A549 (cell line): ENCODE measurements around the gene PLEKHA5. TPM values are rescaled to one million over a fixed set of nuclear protein-coding genes. Genes with fewer than 3 reads are reported as not detected.
"Not testable (repeated sequence)": the region's sequence is repeated elsewhere in the genome, so short reads cannot be mapped to it uniquely, and the experiment has no call there.

ENCODE experiments used
- ATAC-seq, 2 experiments: fragments of 200-7000 bp in 1 of 2; fragments of >200 bp in 1 of 2; cut with Nextera tagmentation in 1 of 2; cut with Tn5 transposase in 1 of 2; 3 replicates each; pipeline versions ENCODE4 v1.8.0 to v1.9.1; 2018 to 2020; ENCODE audit warnings: mild to moderate bottlenecking in 1 of 2, moderate library complexity in 1 of 2
- CTCF ChIA-PET: fragments of 300-600 bp; sonication (Branson Sonifier 250); formaldehyde crosslinking; extraction: SDS; loops from one replicate; lab custom pipeline; 2021; ENCODE audit warnings: antibody characterized with exemption, inconsistent platforms; lab: Yijun Ruan, JAX
- POLR2A ChIA-PET: fragments of 350-600 bp; formaldehyde crosslinking; extraction: SDS; loops from one replicate; lab custom pipeline; 2021; ENCODE audit warnings: antibody characterized with exemption, inconsistent platforms; lab: Yijun Ruan, JAX
- DNase-seq, 2 experiments: peaks; one replicate each; pipeline versions ENCODE4 v3.0.0 to v3.0.0-alpha.2; 2011 to 2016; ENCODE audit warnings: low read depth in 1 of 2, low spot score in 1 of 2
- FAIRE-seq: peaks from 2 replicates; lab custom pipeline; 2011; peaks lifted over from hg19 to GRCh38; lab: Jason Lieb, UNC
- H3K27ac ChIP-seq, 2 experiments: fragments of >200 bp; sonication (Bioruptor Twin); formaldehyde crosslinking; 3 replicates each; pipeline ENCODE4 v1.5.1; 2016 to 2017
- H3K4me1 ChIP-seq: fragments of >200 bp; sonication (Bioruptor Twin); formaldehyde crosslinking; 3 replicates; pipeline ENCODE4 v1.6.1; 2016
- H3K4me2 ChIP-seq: fragments of >200 bp; sonication (Bioruptor Twin); formaldehyde crosslinking; 3 replicates; pipeline ENCODE4 v1.6.1; 2016
- H3K4me3 ChIP-seq: fragments of >200 bp; sonication (Bioruptor Twin); formaldehyde crosslinking; 3 replicates; pipeline ENCODE4 v1.5.1; 2016
- H3K9me3 ChIP-seq: fragments of >200 bp; sonication (Bioruptor Twin); formaldehyde crosslinking; 3 replicates; pipeline ENCODE4 v1.6.1; 2016
- FOSB ChIP-seq: fragments of 250-450 bp; sonication (Bioruptor Pico); IDR thresholded peaks from 2 replicates; pipeline ENCODE4 v1.5.0; 2020; ENCODE audit warnings: mild to moderate bottlenecking, moderate library complexity
- FOXS1 ChIP-seq: fragments of 250-450 bp; sonication (Bioruptor Pico); IDR thresholded peaks from 2 replicates; pipeline ENCODE4 v1.5.0; 2020; ENCODE audit warnings: mild to moderate bottlenecking, moderate library complexity
- HOXB13 ChIP-seq: fragments of 250-450 bp; sonication (Bioruptor Pico); IDR thresholded peaks from 2 replicates; pipeline ENCODE4 v1.5.0; 2020; ENCODE audit warnings: low read depth, mild to moderate bottlenecking, moderate library complexity
- KDM5A ChIP-seq: fragments of 200-600 bp; sonication (generic); IDR thresholded peaks from 2 replicates; pipeline ENCODE4 v1.6.1; 2016; ENCODE audit warnings: antibody characterized with exemption, mild to moderate bottlenecking
- MAFK ChIP-seq: fragments of 450-650 bp; IDR thresholded peaks from 2 replicates; pipeline ENCODE4 v1.6.1; 2014; ENCODE audit not compliant: partially characterized antibody
- MYC ChIP-seq: IDR thresholded peaks from 2 replicates; pipeline ENCODE4 v1.6.1; 2012; ENCODE audit warnings: mild to moderate bottlenecking, inconsistent platforms, low read length, improper control_type of control experiment, borderline replicate concordance
- NFE2L2 ChIP-seq: fragments of 150-350 bp; conservative IDR thresholded peaks from 2 replicates; pipeline ENCODE4 v1.6.1; 2014; ENCODE audit warnings: low read length
- NR3C1 ChIP-seq: fragments of >200 bp; sonication (Bioruptor Twin); formaldehyde crosslinking; IDR thresholded peaks from 3 replicates; pipeline ENCODE4 v1.6.1; 2017
- PBX3 ChIP-seq: IDR thresholded peaks from 2 replicates; pipeline ENCODE4 v1.6.1; 2012
- POLR2A ChIP-seq: IDR thresholded peaks from 2 replicates; pipeline ENCODE4 v1.6.1; 2012; ENCODE audit warnings: mild to moderate bottlenecking, low read length
- POLR2AphosphoS2 ChIP-seq: conservative IDR thresholded peaks from 2 replicates; pipeline ENCODE4 v1.6.1; 2012; ENCODE audit warnings: low read length, improper control_type of control experiment, inconsistent platforms
- RCOR1 ChIP-seq: fragments of 150-350 bp; IDR thresholded peaks from 2 replicates; pipeline ENCODE4 v1.6.1; 2014; ENCODE audit warnings: antibody characterized with exemption, low read length, low read depth
- WGBS: methylation state at CpG from one replicate; pipeline ENCODE4 v1.1.6; 2017; ENCODE audit errors: missing lambda C conversion rate; 5-methylcytosine and 5-hydroxymethylcytosine counted together
- polyA plus RNA-seq, 4 experiments: library from polyadenylated mRNA; depleted of rRNA in 3 of 4; stranded (reverse); fragments of >200 nt; fragmentation: RNase III in 1 of 4; extraction: RNeasy Plus Mini Kit Qiagen cat#74134 plus additional on column Dnase treatment in 1 of 4; gene quantifications; 2 replicates in 3 of 4; 3 replicates in 1 of 4; pipeline ENCODE4 v1.2.3, GENCODE V29; 2011 to 2017
- TF ChIP-seq, protein P1 (sequence below): IDR thresholded peaks from 2 replicates; pipeline ENCODE4 v1.6.1; 2012; ENCODE audit warnings: low read depth, borderline replicate concordance
- TF ChIP-seq, protein P2 (sequence below): fragments of 450-650 bp; IDR thresholded peaks from 2 replicates; pipeline ENCODE4 v1.6.1; 2014; ENCODE audit warnings: antibody characterized with exemption
- TF ChIP-seq, protein P3 (sequence below): fragments of >200 bp; sonication (Bioruptor Twin); formaldehyde crosslinking; IDR thresholded peaks from 3 replicates; pipeline ENCODE4 v1.6.1; 2016

The PLEKHA5 gene
- polyA plus RNA-seq, 2 of the 4 experiments (the other 2 are of a cell fraction), result 7.6 to 13.2 TPM

- 88% methylated on average over 3 of the region's 3 CpGs for WGBS
- no peaks in the 10 kb centered on the region for H3K4me1 ChIP-seq
- CTCF ChIA-PET, result no interaction called here
- FAIRE-seq (no peak), DNase-seq (no peak)
- H3K4me3 ChIP-seq, result no peak overlapping the region
- no peaks in the 10 kb centered on the region for H3K9me3 ChIP-seq
- H3K4me2 ChIP-seq, result no peak overlapping the region
- H3K27ac ChIP-seq, result no peak overlapping the region
- TF ChIP-seq RCOR1, result no peak
- TF ChIP-seq, all 56 proteins: peak for 0
- POLR2A ChIA-PET, result no interaction called here
- no peak for ATAC-seq
These were observed 40.9 kb upstream of the PLEKHA5 start for GRCh38 chr12:19088606-19089005.

GRCh38 chr12:19092482-19092881, 37.1 kb upstream of the PLEKHA5 start:
- FAIRE-seq, H3K9me3 ChIP-seq, DNase-seq, H3K4me3 ChIP-seq, POLR2A ChIA-PET, H3K4me2 ChIP-seq, ATAC-seq, H3K27ac ChIP-seq: not testable (repeated sequence)
- CTCF ChIA-PET, result interaction anchor here (1.3 kb wide), 1 partner anchor 10 kb away, joined by 4 read pairs; no protein-coding TSS in a partner anchor
- peaks cover 10% of the 10 kb centered on the region for H3K4me1 ChIP-seq
- WGBS, result 59% methylated on average over 4 of the region's 4 CpGs

- POLR2A ChIA-PET, result no interaction called here
- DNase-seq, result no peak
- TF ChIP-seq, protein P1, sequence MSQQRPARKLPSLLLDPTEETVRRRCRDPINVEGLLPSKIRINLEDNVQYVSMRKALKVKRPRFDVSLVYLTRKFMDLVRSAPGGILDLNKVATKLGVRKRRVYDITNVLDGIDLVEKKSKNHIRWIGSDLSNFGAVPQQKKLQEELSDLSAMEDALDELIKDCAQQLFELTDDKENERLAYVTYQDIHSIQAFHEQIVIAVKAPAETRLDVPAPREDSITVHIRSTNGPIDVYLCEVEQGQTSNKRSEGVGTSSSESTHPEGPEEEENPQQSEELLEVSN, result no peak
- TF ChIP-seq HOXB13 (CRISPR knock-in tag), result no peak
- no peak for TF ChIP-seq FOXS1
- TF ChIP-seq NR3C1, result no peak
- no peak for TF ChIP-seq KDM5A
- FAIRE-seq, result no peak
- Histone ChIP-seq H3K27ac (no peak overlapping the region), H3K4me2 (no peak overlapping the region), H3K9me3 (no peaks in the 10 kb centered on the region), H3K4me3 (no peak overlapping the region), H3K4me1 (peaks cover 11% of the 10 kb centered on the region)
- no peak for ATAC-seq
- CTCF ChIA-PET, result no interaction called here
- WGBS, result 57% methylated on average over 3 of the region's 3 CpGs
These were observed 36.3 kb upstream of the PLEKHA5 start for GRCh38 chr12:19093218-19093617.

DNA sequence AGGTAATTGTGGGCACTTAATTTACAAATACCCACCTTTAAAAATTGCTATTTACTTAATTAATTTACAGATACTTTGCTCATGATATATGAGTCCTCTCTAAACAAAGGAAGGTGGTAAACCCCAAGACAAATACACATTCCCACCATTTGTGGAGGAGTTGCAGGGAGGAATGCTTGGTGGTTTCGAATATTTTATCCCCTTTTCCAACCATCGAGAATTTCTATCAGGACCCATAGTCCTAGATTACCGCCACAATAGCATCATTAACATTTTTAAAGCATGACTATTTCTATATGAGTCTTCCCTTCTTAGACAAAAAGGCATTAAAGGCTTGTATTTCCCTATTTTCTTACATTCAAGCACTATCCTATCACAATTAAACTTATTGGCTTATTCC, 34.2 kb upstream of the PLEKHA5 start:
- no peak for ATAC-seq
- Histone ChIP-seq H3K4me3 (no peak overlapping the region), H3K27ac (no peak overlapping the region), H3K4me1 (peaks cover 11% of the 10 kb centered on the region), H3K4me2 (no peak overlapping the region), H3K9me3 (no peaks in the 10 kb centered on the region)
- ChIA-PET POLR2A (no interaction called here), CTCF (no interaction called here)
- FAIRE-seq, result no peak
- DNase-seq, result no peak
- 69% methylated on average over 3 of the region's 3 CpGs for WGBS
- TF ChIP-seq MAFK (no peak), FOSB (no peak), MYC (no peak), KDM5A (no peak), POLR2A (no peak), NFE2L2 (no peak)
- TF ChIP-seq, protein P2, sequence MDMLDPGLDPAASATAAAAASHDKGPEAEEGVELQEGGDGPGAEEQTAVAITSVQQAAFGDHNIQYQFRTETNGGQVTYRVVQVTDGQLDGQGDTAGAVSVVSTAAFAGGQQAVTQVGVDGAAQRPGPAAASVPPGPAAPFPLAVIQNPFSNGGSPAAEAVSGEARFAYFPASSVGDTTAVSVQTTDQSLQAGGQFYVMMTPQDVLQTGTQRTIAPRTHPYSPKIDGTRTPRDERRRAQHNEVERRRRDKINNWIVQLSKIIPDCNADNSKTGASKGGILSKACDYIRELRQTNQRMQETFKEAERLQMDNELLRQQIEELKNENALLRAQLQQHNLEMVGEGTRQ, result no peak

GRCh38 chr12:19095756-19096480, 33.6 kb upstream of the PLEKHA5 start:
- no peak for FAIRE-seq
- no peak for TF ChIP-seq PBX3
- TF ChIP-seq, protein P1, result no peak
- TF ChIP-seq FOSB, result no peak
- TF ChIP-seq, protein P3, sequence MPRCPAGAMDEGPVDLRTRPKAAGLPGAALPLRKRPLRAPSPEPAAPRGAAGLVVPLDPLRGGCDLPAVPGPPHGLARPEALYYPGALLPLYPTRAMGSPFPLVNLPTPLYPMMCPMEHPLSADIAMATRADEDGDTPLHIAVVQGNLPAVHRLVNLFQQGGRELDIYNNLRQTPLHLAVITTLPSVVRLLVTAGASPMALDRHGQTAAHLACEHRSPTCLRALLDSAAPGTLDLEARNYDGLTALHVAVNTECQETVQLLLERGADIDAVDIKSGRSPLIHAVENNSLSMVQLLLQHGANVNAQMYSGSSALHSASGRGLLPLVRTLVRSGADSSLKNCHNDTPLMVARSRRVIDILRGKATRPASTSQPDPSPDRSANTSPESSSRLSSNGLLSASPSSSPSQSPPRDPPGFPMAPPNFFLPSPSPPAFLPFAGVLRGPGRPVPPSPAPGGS, result no peak
- no peak for TF ChIP-seq POLR2AphosphoS2

More at GRCh38 chr12:19095756-19096480, 33.6 kb upstream of the PLEKHA5 start:
- ChIA-PET POLR2A (no interaction called here), CTCF (no interaction called here)
- H3K4me2 ChIP-seq, result peak overlapping the region; percentile 29
- ATAC-seq (0 out of 6 replicates have a peak, but pooled peaks of 1 of the 2 experiments have one; percentile 19), DNase-seq (peak in 1 of 2 experiments; percentile 21)
- 43% methylated on average over 8 of the region's 8 CpGs for whole genome bisulfite sequencing
- no peak overlapping the region for H3K4me3 ChIP-seq
- peaks cover 11% of the 10 kb centered on the region for H3K4me1 ChIP-seq
- H3K9me3 ChIP-seq, result no peaks in the 10 kb centered on the region
- H3K27ac ChIP-seq, result 0 out of 6 replicates have a peak overlapping the region, but pooled peaks of 1 of the 2 experiments have one; percentile 33
